ENCODE measurements around the gene ZSWIM1.

Gene ZSWIM1

DNA sequence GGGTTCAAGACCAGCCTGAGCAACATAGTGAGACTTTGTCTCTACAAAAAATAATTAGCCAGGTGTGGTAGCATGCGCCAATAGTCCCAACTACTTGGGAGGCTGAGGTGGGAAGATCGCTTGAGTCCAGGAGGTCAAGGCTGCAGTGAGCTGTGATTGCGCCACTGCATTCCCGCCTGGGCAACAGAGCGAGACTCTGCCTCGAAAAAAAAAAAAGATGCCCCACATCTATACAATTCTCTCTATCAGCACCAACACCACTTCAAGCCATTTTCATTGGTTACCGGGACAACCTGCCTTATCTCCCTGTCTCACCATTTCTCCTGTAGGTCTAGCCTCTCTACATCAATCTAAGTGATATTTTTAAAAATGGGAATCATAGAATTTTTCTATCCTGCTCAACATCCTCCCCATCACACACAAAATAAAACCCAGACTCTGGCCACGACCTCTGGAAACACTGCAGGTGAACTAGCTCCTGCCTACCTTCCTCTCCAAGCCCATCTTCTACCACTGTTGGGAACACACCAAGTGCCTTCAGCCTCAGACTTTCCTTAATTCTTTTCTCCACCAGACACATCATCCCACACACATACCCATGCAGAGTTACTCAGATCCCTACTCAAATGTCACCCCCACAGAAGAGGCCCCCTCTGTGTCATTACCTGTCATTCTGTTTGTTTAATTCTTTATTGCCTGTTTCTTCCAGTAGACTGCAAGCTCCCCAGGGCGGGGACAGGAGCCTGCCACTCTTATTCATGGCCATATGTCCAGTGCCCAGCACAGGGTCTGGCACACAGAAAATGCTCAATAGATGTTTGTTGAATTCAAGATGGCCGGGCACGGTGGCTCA is 40.5 kb downstream of the ZSWIM1 start:
- ATAC-seq = no peak
- no peak for TF ChIP-seq ZNF8 (CRISPR knock-in tag; IDR thresholded peaks at IDR 0.05)
- no peak for TF ChIP-seq ZNF70 (CRISPR knock-in tag; IDR thresholded peaks at IDR 0.05)
- TF ChIP-seq, protein P1, sequence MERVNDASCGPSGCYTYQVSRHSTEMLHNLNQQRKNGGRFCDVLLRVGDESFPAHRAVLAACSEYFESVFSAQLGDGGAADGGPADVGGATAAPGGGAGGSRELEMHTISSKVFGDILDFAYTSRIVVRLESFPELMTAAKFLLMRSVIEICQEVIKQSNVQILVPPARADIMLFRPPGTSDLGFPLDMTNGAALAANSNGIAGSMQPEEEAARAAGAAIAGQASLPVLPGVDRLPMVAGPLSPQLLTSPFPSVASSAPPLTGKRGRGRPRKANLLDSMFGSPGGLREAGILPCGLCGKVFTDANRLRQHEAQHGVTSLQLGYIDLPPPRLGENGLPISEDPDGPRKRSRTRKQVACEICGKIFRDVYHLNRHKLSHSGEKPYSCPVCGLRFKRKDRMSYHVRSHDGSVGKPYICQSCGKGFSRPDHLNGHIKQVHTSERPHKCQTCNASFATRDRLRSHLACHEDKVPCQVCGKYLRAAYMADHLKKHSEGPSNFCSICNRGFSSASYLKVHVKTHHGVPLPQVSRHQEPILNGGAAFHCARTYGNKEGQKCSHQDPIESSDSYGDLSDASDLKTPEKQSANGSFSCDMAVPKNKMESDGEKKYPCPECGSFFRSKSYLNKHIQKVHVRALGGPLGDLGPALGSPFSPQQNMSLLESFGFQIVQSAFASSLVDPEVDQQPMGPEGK (CRISPR knock-in tag; IDR thresholded peaks at IDR 0.05; ENCODE audit: borderline replicate concordance) = no peak
- no peak for TF ChIP-seq GLIS3 (CRISPR knock-in tag; IDR thresholded peaks at IDR 0.05)
- no peak for TF ChIP-seq ZNF565 (CRISPR knock-in tag; conservative IDR thresholded peaks at IDR 0.05; ENCODE audit: low read depth)
- no peak for TF ChIP-seq PPARA (CRISPR knock-in tag; IDR thresholded peaks at IDR 0.05; ENCODE audit: borderline replicate concordance)
- TF ChIP-seq, protein P2, sequence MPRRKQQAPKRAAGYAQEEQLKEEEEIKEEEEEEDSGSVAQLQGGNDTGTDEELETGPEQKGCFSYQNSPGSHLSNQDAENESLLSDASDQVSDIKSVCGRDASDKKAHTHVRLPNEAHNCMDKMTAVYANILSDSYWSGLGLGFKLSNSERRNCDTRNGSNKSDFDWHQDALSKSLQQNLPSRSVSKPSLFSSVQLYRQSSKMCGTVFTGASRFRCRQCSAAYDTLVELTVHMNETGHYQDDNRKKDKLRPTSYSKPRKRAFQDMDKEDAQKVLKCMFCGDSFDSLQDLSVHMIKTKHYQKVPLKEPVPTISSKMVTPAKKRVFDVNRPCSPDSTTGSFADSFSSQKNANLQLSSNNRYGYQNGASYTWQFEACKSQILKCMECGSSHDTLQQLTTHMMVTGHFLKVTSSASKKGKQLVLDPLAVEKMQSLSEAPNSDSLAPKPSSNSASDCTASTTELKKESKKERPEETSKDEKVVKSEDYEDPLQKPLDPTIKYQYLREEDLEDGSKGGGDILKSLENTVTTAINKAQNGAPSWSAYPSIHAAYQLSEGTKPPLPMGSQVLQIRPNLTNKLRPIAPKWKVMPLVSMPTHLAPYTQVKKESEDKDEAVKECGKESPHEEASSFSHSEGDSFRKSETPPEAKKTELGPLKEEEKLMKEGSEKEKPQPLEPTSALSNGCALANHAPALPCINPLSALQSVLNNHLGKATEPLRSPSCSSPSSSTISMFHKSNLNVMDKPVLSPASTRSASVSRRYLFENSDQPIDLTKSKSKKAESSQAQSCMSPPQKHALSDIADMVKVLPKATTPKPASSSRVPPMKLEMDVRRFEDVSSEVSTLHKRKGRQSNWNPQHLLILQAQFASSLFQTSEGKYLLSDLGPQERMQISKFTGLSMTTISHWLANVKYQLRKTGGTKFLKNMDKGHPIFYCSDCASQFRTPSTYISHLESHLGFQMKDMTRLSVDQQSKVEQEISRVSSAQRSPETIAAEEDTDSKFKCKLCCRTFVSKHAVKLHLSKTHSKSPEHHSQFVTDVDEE (CRISPR knock-in tag; IDR thresholded peaks at IDR 0.05) = no peak
- TF ChIP-seq ZFP30 (CRISPR knock-in tag; IDR thresholded peaks at IDR 0.05) = no peak
- TF ChIP-seq CSDC2 (CRISPR knock-in tag; IDR thresholded peaks at IDR 0.05) = no peak
- TF ChIP-seq ZC3H10 (CRISPR knock-in tag; IDR thresholded peaks at IDR 0.05) = no peak
- no peak for TF ChIP-seq TCF4 (CRISPR knock-in tag; IDR thresholded peaks at IDR 0.05; ENCODE audit: borderline replicate concordance)
- no peak for TF ChIP-seq OSR1 (CRISPR knock-in tag; IDR thresholded peaks at IDR 0.05)
- TF ChIP-seq, protein P3, sequence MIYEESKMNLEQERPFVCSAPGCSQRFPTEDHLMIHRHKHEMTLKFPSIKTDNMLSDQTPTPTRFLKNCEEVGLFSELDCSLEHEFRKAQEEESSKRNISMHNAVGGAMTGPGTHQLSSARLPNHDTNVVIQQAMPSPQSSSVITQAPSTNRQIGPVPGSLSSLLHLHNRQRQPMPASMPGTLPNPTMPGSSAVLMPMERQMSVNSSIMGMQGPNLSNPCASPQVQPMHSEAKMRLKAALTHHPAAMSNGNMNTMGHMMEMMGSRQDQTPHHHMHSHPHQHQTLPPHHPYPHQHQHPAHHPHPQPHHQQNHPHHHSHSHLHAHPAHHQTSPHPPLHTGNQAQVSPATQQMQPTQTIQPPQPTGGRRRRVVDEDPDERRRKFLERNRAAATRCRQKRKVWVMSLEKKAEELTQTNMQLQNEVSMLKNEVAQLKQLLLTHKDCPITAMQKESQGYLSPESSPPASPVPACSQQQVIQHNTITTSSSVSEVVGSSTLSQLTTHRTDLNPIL (CRISPR knock-in tag; IDR thresholded peaks at IDR 0.05; ENCODE audit: low read depth) = no peak
- TF ChIP-seq ZFP3 (CRISPR knock-in tag; IDR thresholded peaks at IDR 0.05) = no peak
- TF ChIP-seq, protein P4, sequence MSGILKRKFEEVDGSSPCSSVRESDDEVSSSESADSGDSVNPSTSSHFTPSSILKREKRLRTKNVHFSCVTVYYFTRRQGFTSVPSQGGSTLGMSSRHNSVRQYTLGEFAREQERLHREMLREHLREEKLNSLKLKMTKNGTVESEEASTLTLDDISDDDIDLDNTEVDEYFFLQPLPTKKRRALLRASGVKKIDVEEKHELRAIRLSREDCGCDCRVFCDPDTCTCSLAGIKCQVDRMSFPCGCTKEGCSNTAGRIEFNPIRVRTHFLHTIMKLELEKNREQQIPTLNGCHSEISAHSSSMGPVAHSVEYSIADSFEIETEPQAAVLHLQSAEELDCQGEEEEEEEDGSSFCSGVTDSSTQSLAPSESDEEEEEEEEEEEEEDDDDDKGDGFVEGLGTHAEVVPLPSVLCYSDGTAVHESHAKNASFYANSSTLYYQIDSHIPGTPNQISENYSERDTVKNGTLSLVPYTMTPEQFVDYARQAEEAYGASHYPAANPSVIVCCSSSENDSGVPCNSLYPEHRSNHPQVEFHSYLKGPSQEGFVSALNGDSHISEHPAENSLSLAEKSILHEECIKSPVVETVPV (CRISPR knock-in tag; IDR thresholded peaks at IDR 0.05) = no peak
- no peak for TF ChIP-seq ARNTL (CRISPR knock-in tag; IDR thresholded peaks at IDR 0.05; ENCODE audit: borderline replicate concordance, low read depth)
- TF ChIP-seq ISL1 (CRISPR knock-in tag; IDR thresholded peaks at IDR 0.05) = no peak
- no peak for TF ChIP-seq BACH2 (CRISPR knock-in tag; IDR thresholded peaks at IDR 0.05; ENCODE audit: borderline replicate concordance)
- TF ChIP-seq TOX (CRISPR knock-in tag; IDR thresholded peaks at IDR 0.05; ENCODE audit: borderline replicate concordance) = no peak

DNA sequence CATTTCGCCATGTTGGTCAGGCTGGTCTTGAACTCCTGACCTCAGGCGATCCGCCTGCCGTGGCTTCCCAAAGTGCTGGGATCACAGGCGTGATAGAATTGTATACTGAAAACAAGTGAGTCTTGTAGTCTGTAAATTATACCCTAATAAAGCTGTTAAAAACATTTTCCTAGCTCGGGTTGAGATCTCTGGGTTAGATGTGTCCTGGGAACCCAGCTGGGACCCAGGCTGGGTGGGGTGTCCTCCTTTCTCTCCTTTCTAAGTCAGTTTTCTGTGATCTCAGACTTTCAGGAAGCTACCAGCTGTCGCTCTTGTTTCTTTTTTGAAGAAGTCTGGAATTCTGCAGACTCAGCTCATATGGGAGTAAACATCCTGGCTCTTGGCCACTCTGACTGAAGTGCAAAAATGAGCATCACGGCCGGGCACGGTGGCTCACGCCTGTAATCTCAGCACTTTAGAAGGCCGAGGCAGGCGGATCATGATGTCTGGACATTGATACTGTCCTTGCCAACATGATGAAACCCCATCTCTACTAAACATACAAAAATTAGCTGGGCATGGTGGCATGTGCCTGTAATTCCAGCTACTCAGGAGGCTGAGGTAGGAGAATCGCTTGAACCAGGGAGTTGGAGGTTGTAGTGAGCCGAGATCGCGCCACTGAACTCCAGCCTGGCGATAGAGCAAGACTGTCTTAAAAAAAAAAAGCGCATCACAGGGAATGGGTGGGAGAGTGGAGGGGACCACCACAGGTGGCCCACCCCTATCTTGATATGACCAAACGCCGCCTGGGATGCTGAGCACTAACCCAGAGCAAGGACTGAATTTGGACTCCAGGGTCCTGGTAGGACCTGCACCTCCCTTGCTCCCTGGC is 43.6 kb downstream of the ZSWIM1 start:
- no peak; the same call in 2 of the 3 replicates for ATAC-seq
- no peak for TF ChIP-seq ZFP3 (CRISPR knock-in tag; IDR thresholded peaks at IDR 0.05)
- TF ChIP-seq ESRRG (CRISPR knock-in tag; IDR thresholded peaks at IDR 0.05) = no peak
- TF ChIP-seq RARB (CRISPR knock-in tag; IDR thresholded peaks at IDR 0.05) = no peak
- no peak for TF ChIP-seq ZNF565 (CRISPR knock-in tag; conservative IDR thresholded peaks at IDR 0.05; ENCODE audit: low read depth)
- TF ChIP-seq, protein P2 (CRISPR knock-in tag; IDR thresholded peaks at IDR 0.05) = no peak
- TF ChIP-seq, protein P1 (CRISPR knock-in tag; IDR thresholded peaks at IDR 0.05; ENCODE audit: borderline replicate concordance) = no peak
- TF ChIP-seq ZNF70 (CRISPR knock-in tag; IDR thresholded peaks at IDR 0.05) = no peak
- no peak for TF ChIP-seq OSR1 (CRISPR knock-in tag; IDR thresholded peaks at IDR 0.05)
- TF ChIP-seq ZFP30 (CRISPR knock-in tag; IDR thresholded peaks at IDR 0.05) = no peak
- TF ChIP-seq ISL1 (CRISPR knock-in tag; IDR thresholded peaks at IDR 0.05) = no peak
- TF ChIP-seq, protein P5, sequence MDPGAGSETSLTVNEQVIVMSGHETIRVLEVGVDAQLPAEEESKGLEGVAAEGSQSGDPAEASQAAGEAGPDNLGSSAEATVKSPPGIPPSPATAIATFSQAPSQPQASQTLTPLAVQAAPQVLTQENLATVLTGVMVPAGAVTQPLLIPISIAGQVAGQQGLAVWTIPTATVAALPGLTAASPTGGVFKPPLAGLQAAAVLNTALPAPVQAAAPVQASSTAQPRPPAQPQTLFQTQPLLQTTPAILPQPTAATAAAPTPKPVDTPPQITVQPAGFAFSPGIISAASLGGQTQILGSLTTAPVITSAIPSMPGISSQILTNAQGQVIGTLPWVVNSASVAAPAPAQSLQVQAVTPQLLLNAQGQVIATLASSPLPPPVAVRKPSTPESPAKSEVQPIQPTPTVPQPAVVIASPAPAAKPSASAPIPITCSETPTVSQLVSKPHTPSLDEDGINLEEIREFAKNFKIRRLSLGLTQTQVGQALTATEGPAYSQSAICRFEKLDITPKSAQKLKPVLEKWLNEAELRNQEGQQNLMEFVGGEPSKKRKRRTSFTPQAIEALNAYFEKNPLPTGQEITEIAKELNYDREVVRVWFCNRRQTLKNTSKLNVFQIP (CRISPR knock-in tag; IDR thresholded peaks at IDR 0.05; ENCODE audit: borderline replicate concordance, low read depth) = no peak
- no peak for TF ChIP-seq ZNF8 (CRISPR knock-in tag; IDR thresholded peaks at IDR 0.05)
